Activated CD8-positive, alpha-beta memory T cell treated with anti-CD3 and anti-CD28 coated beads for 36 hours (primary cell): ENCODE data around the gene UBA3. TPM values are rescaled to one million over a fixed set of nuclear protein-coding genes. Genes with fewer than 3 reads are reported as not detected.

ENCODE experiments used
- CTCF ChIA-PET: fragments of 350-600 bp; sonication (Branson Sonifier 250); formaldehyde crosslinking; loops from one replicate; lab custom pipeline; 2021; ENCODE audit warnings: antibody characterized with exemption; lab: Charles Lee
- POLR2A ChIA-PET: fragments of 350-600 bp; sonication (Branson Sonifier 250); formaldehyde crosslinking; loops from one replicate; lab custom pipeline; 2021; ENCODE audit warnings: antibody characterized with exemption; lab: Charles Lee
- total RNA-seq, 2 experiments: library from RNA; stranded (reverse); gene quantifications; one replicate each; pipeline ENCODE4 v1.2.3, GENCODE V29; 2021

The UBA3 gene
- total RNA-seq, 2 experiments from 2014 or later, result 78.1 to 82.1 TPM

- CTCF ChIA-PET, result no interaction called here
- POLR2A ChIA-PET, result no interaction called here
Measured at GRCh38 chr3:69105320-69105719, 25.2 kb upstream of the UBA3 start.

DNA sequence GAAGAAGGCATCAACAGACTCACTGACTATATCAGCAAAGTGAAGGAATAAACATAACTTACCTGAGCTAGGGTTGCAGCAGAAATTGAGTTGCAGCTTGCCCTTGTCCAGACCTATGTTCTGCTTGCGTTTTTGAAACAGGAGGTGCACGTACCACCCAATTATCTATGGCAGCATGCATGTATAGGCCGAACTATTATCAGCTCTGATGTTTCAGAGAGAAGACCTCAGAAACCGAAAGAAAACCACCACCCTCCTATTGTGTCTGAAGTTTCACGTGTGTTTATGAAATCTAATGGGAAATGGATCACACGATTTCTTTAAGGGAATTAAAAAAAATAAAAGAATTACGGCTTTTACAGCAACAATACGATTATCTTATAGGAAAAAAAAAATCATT lies 24.4 kb upstream of the UBA3 start:
- POLR2A ChIA-PET, result no interaction called here
- CTCF ChIA-PET, result no interaction called here

DNA sequence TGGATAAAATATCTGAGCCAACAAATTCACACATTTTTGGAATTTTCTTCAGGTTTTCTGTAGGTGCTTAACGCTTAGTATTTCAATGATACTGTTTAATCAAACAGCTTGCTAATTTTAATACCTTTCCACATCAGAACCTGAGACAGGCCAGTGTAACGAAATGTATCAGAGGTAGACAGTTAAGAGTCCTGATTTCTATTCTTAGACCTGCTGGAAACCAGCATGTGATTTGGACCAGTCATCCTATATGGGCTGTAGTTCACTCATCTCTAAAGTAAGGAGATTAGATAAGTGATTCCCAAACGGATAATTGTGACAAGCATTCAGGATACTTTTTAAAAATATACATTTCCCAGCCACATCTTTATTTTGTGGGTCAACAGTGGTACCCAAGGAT lies 23.0 kb upstream of the UBA3 start:
- ChIA-PET POLR2A (interaction anchor here (0.8 kb wide), 1 partner anchor 12 kb away, joined by 4 read pairs; no protein-coding TSS in a partner anchor), CTCF (no interaction called here)

GRCh38 chr3:69102384-69102783 lies 22.2 kb upstream of the UBA3 start:
- POLR2A ChIA-PET, result interaction anchor here (0.8 kb wide), 1 partner anchor 11 kb away, joined by 4 read pairs; no protein-coding TSS in a partner anchor
- CTCF ChIA-PET, result no interaction called here

- ChIA-PET POLR2A (interaction anchor here (0.9 to 1.1 kb wide), 2 partner anchors 8 to 31 kb away, joined by 3 read pairs; no protein-coding TSS in a partner anchor), CTCF (no interaction called here)
Measured at GRCh38 chr3:69099576-69099975, 19.4 kb upstream of the UBA3 start.

DNA sequence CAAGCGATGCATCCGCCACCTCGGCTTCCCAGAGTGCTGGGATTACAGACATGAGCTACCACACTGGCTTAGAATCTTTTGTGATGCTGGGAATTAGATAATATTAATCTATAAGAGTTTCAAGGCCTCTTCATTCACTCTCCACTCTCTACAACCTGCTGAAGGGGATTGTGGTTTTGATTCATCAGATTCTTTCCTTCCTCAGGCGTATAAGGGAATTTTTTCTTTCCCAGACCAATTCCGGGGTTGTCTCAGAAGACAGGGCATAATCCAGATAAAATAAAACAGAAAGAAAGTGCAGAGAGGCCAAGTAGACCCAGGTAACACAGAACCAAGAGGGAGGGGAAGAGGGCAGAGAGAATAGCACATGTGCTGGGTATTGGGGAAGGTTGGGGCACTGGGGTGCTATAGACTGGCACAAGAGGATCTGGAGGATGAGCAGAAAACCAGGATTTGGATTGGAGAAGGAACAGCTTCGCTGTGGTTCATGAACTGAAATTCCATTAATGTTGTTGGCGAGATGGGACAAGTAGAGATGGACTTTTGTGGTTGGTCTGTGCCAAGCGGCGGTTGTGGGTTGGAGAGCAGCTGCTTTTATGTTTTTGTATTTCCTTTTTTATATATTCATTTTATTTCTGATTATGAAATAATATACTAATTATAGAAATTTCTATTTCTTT lies 17.4 kb upstream of the UBA3 start:
- ChIA-PET CTCF (interaction anchor here (0.7 kb wide), 1 partner anchor 182 kb away, joined by 3 read pairs; no protein-coding TSS in a partner anchor), POLR2A (no interaction called here)

DNA sequence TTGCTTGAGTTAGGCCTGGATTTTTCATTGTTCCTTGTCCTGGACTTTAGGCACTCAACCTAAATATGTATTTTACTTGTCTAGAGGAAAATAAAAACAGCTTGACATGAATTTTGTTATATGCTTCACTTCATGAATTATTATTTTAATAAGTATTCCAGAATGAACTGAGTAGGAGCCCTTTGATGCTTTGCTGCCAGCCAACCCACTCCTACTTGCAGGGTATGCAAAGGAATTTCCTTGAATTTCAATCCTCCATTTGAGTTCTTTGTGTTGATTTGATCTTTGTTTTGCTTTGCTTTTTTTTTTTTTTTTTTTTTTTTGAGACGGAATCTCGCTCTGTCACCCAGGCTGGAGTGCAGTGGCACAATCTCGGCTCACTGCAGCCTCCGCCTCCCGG lies 16.1 kb upstream of the UBA3 start:
- CTCF ChIA-PET, result interaction anchor here (0.7 kb wide), 1 partner anchor 10 kb away, joined by 3 read pairs; no protein-coding TSS in a partner anchor
- POLR2A ChIA-PET, result interaction anchor here (1.4 kb wide), 1 partner anchor 12 kb away, joined by 3 read pairs; the partner anchor contains the start of gene ARL6IP5

- POLR2A ChIA-PET, result interaction anchor here (1.4 kb wide), 1 partner anchor 11 kb away, joined by 3 read pairs; the partner anchor contains the start of gene ARL6IP5
- CTCF ChIA-PET, result interaction anchor here (0.7 kb wide), 1 partner anchor 11 kb away, joined by 3 read pairs; no protein-coding TSS in a partner anchor
Measured at GRCh38 chr3:69095636-69096035, 15.5 kb upstream of the UBA3 start.

GRCh38 chr3:69094467-69095205 lies 14.5 kb upstream of the UBA3 start:
- CTCF ChIA-PET, result interaction anchor here (0.6 to 0.9 kb wide), 2 partner anchors 12 to 1886 kb away, joined by 3 read pairs; no protein-coding TSS in a partner anchor
- POLR2A ChIA-PET, result interaction anchor here (0.9 to 1.8 kb wide), 5 partner anchors 9 to 81 kb away, joined by 3 to 8 read pairs (median 5); partner anchors contain the start of genes ARL6IP5 and EOGT

GRCh38 chr3:69092030-69092516 lies 11.9 kb upstream of the UBA3 start:
- POLR2A ChIA-PET, result interaction anchor here (0.6 to 1.3 kb wide), 6 partner anchors 7 to 107 kb away, joined by 3 to 6 read pairs (median 3); no protein-coding TSS in a partner anchor
- CTCF ChIA-PET, result interaction anchor here (0.8 to 1.0 kb wide), 2 partner anchors 9 to 87 kb away, joined by 3 to 9 read pairs; no protein-coding TSS in a partner anchor

GRCh38 chr3:69091389-69092029 lies 11.3 kb upstream of the UBA3 start:
- ChIA-PET POLR2A (interaction anchor here (0.5 to 1.3 kb wide), 9 partner anchors 8 to 120 kb away, joined by 3 to 6 read pairs (median 4); partner anchors contain the start of gene EOGT), CTCF (interaction anchor here (0.8 to 1.0 kb wide), 3 partner anchors 9 to 87 kb away, joined by 3 to 9 read pairs (median 4); no protein-coding TSS in a partner anchor)

DNA sequence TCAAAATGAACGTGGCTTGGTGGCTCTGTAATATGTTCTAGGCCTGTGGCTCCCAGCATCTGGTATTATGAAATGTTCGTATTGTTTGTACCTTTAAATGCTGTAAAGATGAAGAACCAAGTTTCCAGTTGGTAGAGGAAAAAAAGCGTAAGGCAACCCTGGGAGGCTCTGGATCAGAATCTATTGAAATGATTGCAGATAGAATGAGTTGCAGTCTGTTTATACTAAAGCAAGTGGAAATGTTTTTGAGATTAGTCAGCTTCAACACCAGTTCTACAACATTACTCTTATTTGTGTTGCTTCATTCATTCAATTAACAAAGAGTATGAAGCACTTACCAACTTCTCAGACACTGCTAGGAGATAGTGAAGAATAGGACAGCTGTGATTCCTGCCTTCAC lies 9.9 kb upstream of the UBA3 start:
- POLR2A ChIA-PET, result interaction anchor here (0.6 to 0.7 kb wide), 2 partner anchors 79 to 1435 kb away, joined by 4 to 6 read pairs; partner anchors contain the start of gene SUCLG2

DNA sequence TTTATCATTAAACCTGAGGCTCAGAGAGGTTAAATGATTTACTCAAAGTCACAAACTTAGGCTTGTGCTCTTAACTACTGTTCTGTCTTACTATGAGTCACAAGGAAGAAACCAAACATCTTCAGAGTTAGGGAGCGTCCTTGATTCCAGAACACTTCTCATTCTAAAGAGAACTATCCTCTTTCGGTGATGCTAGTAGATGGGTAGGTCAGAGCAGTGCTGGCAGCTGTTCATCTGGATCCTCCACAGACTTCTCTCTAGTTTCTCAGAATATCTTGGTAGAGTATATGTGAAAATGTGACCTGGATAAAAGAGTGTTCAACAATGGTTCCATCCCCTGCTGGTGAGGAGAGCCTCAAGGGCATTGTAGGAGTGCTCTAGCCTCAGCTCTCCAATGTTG lies 7.9 kb upstream of the UBA3 start:
- CTCF ChIA-PET, result interaction anchor here (1.2 kb wide), 1 partner anchor 115 kb away, joined by 4 read pairs; no protein-coding TSS in a partner anchor
- POLR2A ChIA-PET, result interaction anchor here (2.0 kb wide), 1 partner anchor 37 kb away, joined by 4 read pairs; the partner anchor contains the start of gene TMF1

More for the DNA sequence above, 9.9 kb upstream of the UBA3 start:
- CTCF ChIA-PET, result interaction anchor here (0.8 kb wide), 1 partner anchor 38 kb away, joined by 3 read pairs; no protein-coding TSS in a partner anchor

GRCh38 chr3:69087030-69087791 lies 7.0 kb upstream of the UBA3 start:
- POLR2A ChIA-PET, result interaction anchor here (0.6 to 2.0 kb wide), 4 partner anchors 35 to 73 kb away, joined by 4 to 9 read pairs (median 6); partner anchors contain the start of genes EOGT and TMF1
- CTCF ChIA-PET, result interaction anchor here (0.6 kb wide), 1 partner anchor 219 kb away, joined by 3 read pairs; no protein-coding TSS in a partner anchor

GRCh38 chr3:69085833-69086722 lies 5.9 kb upstream of the UBA3 start:
- ChIA-PET CTCF (interaction anchor here (0.5 to 1.0 kb wide), 2 partner anchors 34 to 75 kb away, joined by 4 read pairs; partner anchors contain the start of gene TMF1), POLR2A (interaction anchor here (0.7 to 1.6 kb wide), 8 partner anchors 9 to 1432 kb away, joined by 3 to 9 read pairs (median 6); partner anchors contain the start of genes EOGT, SUCLG2 and TMF1)
